Urothelium cell line (cell line): ENCODE measurements around the gene CHCHD4.

Source experiments
- DNase-seq: peaks from one replicate; pipeline ENCODE4 v3.0.0; 2011; ENCODE audit warnings: low spot score, mixed read lengths
- FAIRE-seq: peaks from 2 replicates; lab custom pipeline; 2011; peaks lifted over from hg19 to GRCh38; lab: Jason Lieb, UNC

CHCHD4 gene

DNA sequence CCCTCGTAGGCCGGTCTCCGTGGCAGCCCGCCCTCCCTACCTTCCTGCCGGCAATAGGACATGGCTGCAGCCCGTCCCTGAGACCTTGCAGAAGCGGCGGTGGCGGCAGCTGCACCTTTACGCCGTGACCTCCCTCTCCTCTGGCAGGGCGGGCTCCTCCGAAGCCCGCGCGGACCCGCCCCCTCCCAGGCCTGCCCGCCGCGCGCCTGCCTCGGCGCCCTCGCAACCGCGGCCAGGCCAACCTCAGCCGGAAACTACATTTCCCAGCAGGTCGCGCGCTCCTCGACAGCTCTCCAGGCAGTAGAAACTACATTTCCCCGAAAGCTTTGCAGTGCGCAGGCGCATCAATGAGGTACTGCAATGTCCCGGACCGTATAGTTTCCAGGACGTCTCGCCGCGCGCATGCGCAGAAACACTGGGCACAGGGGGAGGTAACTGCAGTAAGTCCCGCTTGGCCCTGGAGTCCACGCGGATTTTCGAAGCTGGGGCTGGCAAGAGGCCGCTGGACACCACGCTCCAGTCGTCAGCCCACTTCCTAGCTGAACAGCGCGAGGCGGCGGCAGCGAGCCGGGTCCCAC, at the start of gene CHCHD4, which contains the start of gene TMEM43:
CHCHD4 (minus strand) TSS at position 256 of the 578 bp plus-strand sequence; CDS start at position 62, 194 bp downstream.
TMEM43 (plus strand) TSS at position 438 of the 578 bp plus-strand sequence. CDS start 142 bp downstream, outside the sequence.
- FAIRE-seq (no peak), DNase-seq (peak; percentile 100)

DNA sequence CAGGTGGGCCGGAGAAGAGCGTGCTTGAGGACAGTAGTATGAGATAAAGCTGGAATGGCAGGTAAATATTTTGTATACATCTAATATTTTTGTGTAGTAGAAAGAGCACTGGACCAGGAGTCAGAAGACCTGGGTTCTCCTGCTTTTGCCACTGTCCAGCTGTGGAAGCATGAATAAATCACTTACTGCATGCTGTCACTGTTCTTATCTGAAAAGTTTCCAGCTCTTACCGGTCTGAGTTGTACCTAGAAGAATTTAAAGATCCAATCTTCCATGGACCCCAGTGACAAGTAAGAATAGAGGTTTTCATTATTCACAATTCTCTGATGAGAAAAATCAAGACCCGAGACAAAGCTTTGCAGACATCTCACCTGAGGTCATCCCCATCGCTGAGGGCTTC, 47.8 kb upstream of the CHCHD4 start:
- FAIRE-seq = no peak
- no peak for DNase-seq

DNA sequence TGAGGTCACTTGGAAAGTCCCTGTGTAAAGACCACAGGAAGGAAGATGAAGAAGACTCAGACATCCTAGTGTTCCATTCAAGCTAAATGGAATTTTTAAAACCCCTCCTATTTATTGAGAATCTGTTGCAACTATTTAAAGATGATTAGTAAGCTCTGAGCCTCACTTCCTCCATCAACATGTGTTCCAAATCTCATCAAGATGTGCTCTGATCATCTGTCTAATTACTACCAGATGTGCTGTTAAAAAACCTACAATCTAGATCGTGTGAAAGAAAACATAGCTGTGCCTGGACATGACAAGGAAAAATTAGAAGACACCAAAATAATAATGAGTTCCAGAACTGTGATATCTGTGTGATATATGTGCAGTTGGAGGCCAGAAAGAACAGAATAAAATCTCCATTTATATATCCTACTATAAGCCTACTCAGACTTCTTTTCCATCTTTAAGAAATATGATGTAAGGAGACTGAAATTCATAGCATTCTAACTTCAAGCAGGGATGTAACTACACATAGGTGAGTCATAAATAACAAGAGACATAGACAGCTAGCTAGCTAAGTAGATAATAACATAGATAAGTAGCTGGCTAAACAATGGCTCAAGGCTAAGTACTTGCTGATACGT, 46.0 kb upstream of the CHCHD4 start:
- FAIRE-seq (no peak), DNase-seq (no peak)

DNA sequence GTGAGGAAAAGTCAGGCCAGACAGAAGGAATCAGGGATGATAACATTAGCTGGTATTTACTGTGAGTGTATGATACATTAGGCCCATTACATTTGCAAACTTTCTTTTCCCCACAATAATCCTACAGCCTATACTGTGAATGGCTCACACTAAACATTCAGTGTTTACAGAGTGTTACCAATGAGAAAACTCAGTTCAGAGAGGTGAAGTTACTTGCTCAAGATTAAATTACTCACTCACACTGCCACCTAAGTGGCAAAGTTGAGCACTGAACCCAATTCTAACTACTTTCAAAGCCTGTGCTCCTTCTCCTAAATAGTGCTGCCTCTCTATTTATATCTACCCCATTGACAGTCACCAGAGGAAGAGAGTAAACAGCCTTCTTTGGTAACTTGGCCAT, 45.2 kb upstream of the CHCHD4 start:
- no peak for DNase-seq
- no peak for FAIRE-seq

DNA sequence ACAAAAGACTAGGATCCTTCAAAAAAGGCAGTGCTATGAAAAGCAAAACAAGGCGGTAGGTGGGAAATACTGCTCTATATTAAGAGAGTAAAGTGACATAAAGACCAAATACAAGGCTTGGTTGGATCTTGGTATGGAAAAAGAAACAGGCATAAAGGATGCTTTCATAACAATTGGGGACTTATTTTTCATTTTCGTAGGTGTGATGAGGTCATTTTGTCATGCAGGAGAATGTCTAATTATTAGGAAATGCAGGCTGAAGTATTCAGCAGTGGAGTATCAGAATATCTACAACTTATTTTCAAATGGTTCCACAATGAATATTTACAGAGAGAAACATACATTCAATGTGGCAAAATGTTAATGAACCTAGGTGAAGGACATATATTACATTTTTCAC, 44.8 kb upstream of the CHCHD4 start:
- DNase-seq = no peak
- FAIRE-seq = no peak

DNA sequence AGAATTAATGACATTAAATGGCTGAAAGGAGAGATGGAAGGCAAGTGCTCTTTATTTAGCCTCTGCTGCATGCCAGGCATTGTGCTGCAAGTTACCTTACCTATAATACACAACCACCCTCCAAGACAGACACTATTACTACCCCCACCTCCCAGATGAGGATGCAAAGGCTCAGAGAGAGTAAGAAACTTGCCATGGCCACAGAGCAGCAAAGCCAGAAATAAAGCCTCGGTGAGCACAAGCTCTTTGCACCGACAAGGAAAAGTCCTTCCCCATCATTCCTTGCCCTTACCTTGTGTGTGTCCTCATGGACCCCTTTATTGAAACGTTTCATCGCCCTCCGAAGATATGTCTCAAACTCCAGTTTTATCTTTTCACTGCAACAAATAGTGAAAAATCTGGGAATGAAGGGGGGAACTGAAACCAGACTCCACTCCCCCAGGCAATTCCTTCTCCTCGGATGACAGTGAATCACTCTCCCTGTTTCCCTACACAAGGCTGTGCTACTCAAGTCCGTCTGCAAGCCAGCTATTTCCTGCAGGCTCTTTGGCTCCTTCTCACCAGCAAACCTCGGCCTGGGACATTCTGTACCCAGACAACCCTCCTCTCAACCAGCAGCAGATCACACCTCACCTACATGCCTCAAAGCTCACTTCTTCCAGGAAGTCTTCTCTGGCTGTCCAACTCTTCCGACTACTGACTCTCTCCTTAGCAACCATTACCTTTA, 42.4 kb upstream of the CHCHD4 start:
- FAIRE-seq = no peak
- no peak for DNase-seq

DNA sequence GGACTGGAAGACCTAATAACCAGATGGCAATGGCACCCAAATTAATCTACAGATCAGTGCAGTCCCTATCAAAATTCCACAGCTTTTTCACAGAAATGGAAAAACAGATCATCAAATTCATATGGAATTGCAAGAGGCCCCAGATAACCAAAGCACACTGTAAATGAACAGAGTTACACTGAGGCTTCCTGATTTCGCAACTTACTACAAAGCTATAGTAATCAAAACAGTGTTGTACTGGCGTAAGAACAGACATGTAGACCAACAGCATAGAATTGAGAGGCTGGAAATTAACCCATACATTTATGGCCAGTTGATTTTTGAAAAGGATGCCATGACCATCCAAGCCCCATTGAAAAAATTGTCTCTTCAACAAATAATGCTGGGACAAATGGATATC, 37.5 kb upstream of the CHCHD4 start:
- DNase-seq (no peak), FAIRE-seq (no peak)

DNA sequence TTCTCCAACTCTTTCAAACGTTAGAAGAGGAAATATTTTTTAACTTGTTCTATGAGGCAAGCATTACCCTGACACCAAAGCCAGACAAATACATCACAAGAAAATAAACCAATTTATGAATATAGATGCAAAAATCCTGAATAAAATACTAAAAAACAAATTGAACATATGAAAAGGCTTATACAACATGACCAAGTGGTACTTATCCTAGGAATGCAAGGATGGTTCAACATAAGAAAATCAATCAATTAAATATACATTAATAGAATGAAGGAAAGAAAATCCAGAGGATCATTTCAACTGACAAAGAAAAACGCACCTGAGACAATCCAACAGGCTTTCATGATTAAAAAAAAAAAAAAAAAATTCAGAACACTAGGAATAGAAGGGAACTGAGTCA, 36.6 kb upstream of the CHCHD4 start:
- no peak for FAIRE-seq
- DNase-seq = no peak

DNA sequence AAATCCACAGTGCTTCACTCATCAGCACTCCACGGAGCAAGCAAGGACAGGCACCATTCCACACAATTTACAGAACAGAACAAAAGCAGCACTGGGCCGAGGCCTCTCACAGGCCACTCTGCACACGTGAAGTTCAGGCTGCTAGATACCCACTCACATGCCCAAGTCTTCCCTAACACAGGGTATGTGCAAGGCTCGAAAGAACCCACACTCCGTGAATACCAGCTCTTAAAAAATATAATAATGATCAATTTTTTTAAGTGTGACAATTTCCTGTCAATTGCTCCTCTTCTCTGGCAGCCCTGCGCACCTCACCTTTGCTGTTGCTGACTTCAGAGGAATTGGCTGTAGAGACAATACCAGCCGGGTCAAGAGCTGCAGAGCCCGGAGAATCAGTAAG, 34.8 kb upstream of the CHCHD4 start:
- FAIRE-seq (no peak), DNase-seq (no peak)

DNA sequence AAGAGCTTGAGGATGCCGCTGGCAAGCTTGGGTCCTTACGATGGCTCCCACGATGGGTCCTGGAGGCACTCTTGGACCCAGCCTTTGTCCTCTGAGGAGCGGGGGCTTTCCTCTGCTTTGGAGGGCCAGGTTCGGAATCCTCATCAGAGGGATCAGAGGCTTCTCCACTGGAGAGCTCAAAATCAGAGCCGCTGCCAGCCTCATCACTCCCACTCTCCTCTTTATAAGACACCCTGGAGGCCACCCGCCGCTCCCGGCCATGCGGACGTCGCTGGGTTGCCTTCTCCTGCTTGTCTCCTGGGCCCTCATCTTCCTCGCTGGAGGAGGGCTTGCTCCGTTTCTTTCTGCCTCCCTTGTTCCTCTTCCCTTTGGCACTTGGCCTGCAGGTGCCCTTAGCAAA, 33.7 kb upstream of the CHCHD4 start:
- DNase-seq = no peak
- no peak for FAIRE-seq

DNA sequence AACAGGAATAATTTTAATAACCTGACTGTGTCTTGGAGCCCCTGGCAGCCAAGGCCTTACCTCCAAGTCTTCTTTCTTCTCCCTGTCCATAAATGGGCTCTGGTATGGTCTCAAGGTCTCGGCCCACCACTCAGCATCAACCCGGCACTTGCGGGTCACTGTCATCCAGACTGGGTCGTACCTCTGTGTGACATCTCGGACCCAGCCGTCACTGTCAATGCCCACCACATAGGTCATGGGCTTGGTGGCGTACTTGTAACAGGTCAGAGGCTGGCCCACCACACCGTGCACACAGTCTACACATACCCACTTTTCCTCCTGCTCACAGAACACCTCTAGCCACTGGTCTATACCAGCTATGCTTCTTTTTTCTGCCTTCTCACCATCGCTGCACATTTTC, 33.3 kb upstream of the CHCHD4 start:
- DNase-seq (no peak), FAIRE-seq (no peak)

DNA sequence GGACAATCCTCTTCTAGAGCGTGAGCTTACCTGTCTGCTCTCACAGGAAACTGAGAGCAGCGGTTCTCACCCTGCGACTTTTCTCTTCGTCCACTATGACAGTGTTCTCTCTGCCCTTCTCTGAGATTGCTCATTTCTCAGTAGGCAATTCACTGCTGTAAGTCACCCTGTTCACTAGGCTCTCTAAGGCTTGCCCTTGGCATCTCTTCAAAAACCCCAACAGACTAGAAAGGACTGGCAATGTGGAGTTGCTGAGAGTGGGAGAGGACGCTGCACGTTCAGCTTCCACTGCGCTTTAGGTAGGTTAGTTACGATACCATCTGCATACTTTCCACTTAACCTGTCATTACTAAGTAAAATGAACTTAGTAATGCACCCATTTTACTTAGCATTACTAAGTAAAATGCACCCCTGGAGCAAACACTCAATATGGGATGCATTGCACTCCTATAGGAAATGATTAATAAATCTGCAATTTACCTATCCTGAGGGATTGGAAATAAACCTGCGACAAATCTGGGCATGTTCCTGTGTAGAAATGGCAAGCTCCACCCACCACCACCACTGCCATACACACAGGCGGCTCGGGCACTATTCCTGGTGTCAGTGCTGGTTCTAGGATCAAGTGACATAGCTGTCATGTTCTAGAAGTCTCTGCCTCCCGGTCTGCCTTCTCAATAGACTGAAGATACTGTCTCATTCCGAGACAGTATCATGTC, 32.3 kb upstream of the CHCHD4 start:
- DNase-seq = no peak
- no peak for FAIRE-seq

DNA sequence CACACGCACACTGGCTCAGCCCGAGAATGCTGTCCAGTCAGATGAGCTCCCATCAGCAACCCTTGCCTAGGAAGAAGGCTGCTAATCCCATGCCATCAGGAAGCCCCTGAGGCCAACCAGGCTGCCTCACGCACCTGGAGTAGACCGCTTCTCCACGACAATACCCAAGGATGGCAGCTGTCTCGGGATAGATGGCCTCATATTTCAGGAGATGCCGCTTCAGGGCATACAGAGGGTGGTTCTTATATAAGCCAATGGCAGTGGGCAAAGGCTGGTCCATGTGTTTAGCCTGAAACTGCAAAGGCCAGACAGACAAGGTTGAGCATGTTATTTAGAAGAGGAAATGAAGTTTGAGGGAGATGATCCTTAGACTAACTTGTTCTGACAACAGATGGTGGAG, 31.5 kb upstream of the CHCHD4 start:
- FAIRE-seq (no peak), DNase-seq (no peak)

DNA sequence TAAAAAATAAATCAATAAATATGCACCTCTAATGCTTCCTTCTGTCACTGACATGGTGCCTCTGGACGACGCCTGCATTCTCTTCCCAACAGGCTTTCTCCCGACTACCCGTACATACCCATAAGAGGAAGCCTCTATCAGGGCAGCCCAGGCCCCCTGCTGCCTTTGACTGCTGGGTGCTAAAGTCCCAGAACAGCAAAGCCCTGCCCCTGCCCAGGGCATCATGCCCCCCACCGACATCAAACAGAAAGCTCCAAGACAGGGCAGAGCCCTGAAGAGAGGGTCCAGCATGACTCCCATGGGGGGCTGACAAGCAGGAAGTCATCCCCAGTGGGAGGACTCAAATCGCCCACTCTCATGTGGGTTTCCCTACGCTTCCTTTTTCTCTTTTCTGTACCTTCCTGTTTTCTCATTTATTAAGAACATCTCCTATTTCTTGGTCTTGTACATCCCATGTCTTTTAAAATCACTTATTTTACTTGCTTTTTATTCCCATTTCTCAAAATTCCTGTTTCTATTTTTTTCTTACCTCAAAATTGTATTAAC, 30.3 kb upstream of the CHCHD4 start:
- DNase-seq (no peak), FAIRE-seq (no peak)

DNA sequence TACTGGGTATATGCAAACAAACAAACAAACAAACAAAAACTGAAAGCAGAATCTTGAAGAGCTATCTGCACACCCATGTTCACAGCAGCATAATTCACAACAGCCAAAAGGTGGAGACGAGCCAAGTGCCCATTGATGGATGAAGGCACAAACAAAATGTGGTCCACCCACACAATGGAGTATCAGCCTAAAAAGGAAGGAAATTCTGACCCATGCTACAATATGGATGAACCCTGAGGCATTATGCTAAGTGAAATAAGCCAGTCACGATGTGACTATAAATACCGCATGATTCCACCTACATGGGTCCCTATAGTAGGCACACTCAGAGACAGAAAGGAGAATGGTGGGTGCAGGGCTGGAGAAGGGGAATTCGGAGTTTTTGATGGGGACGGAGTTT, 29.6 kb upstream of the CHCHD4 start:
- no peak for FAIRE-seq
- no peak for DNase-seq

DNA sequence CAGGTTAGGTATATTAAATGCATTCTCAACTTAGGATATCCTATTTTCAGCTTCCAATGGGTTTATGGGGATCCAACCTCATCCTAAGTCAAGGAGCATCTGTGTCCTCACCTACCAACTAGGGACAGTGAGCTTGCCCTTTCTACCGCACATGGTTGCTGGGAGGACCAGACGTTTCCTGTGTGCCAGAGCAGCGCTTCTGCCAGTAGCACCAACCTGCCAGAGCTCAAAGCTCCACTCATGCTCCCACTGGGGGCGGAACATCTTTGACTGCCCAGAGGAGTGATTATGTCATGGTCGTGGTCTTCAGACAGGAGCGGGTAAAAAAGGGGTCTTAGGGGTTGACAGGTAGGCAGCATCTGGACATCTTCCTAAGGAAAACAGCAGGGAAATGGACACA, 29.0 kb upstream of the CHCHD4 start:
- FAIRE-seq = no peak
- no peak for DNase-seq

DNA sequence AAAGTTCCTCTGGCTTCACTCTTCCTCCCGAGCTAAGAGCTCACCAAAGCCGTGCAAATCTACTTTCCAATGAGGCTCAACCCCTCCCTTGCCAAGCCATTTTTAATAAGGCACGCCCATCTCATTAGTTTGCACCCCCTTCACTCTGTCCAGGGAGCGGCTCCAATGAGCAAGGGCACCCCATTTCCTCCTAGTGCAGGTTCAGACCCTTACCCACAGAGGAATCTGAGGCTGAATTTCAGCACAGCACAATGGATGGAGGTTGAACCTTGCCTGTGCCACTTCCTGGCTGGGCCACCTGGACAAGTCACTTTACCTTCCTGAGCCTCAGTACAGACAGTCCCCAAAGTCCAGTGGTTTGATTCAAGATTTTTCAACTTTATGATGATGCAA, 28.3 kb upstream of the CHCHD4 start:
- DNase-seq (no peak), FAIRE-seq (no peak)

DNA sequence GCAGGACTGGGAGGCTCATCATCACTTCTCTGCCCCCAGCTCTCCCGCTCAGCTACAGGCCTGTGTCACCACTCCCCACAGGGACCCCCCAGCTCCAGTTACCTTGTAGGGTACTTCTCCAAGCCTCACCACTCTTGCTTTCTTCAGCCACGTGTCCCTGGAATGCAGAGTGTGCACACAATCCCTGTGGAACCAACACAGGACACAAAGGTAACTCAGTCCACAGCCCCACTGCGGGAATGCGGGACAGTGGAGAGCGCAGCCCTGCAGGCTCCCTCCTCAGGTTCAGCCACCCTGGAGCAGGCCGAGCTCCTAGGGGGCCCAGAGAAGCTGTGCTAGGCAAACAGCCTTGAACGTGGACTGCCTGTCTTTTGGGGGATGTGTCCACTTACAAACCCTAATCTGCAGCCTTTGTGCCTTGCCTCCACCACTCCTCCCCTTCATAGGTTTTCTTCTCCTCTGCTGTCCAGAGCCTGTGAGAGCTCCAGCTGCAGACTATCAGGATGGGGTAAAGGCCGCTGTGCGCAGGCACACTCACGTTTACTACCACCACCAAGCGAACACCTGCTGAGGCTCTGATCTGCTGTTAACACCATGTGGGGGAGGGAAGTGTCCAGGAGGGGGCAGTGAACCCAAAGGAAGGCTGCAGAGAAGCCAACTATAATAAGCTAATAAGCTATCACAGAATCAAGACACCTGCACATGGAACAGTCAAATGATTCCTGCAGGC, 27.7 kb upstream of the CHCHD4 start:
- no peak for DNase-seq
- no peak for FAIRE-seq

DNA sequence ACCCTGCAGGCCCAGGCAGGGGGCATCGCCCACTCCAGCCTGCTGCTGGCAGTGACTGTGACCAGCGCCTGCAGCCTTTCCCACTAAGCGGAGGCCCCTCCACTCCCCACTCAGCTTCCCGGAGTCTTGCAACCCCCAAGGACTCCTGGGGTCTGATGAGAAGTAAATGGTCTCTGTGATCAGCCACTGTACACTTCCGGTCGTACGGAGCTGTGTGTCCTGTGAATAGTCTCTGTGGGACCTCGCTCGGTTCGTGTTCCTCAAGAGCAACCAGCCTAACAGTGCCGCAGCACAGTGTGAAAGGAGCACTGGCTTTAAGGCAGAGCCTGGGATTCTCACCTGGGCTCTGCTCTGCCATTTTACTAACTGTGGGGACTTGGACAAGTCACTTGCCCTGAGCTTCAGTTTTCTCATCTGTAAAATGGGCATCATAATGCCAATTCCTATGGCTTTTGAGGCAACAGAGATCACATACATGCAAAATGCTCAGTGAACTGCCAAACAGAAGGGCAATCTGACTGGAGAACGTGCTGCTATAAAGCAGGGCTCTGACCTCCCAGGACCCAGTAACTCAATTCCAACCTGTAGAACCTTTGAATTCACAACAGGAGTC, 26.9 kb upstream of the CHCHD4 start:
- no peak for FAIRE-seq
- no peak for DNase-seq

DNA sequence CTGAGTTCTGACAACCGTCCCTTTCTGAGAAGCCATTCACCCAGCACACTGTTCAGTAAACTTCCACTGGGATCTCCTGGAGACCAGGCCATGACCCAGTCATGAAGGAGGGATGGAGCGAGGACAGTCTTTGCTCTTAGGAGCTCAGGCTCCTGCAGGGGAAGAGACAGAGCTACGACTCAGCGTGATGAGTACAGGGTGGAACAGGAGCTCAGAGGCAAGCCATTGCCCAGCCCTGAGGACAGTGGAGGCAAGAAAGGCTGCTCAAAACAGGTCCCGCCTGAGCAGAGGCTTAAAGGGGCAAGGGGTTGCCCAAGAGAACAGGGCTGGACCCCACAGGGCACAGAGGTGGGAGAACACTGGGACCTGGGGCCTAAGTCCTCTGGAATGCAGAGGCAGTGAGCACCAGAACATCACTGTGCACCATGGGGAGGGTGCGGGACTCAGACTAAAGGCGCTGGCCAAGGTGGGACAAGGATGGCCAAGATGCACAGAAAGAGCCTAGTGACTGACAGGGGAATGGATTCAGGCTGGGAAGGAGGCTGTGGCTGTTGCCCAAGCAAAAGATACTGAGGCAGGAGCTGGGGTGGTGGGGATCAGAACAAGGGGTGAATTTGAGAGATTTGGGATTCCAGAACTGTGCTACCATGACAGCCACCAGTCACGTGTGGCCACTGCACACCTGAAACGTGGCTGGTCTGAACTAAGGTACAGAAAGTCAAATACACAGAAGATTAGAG, 26.0 kb upstream of the CHCHD4 start:
- DNase-seq (no peak), FAIRE-seq (no peak)
